NCI-H1417 (cell line): ENCODE results near the gene WWOX.
A peak's percentile ranks its signal among the peaks of the same experiment; 100 is the strongest.
"Not testable (repeated sequence)": the region's sequence is repeated elsewhere in the genome, so short reads cannot be mapped to it uniquely, and the experiment has no call there.

ENCODE experiments used
- DNase-seq, 3 experiments: peaks; one replicate each; lab custom pipeline; 2025; lab: John Stamatoyannopoulos, UW

WWOX gene

DNA sequence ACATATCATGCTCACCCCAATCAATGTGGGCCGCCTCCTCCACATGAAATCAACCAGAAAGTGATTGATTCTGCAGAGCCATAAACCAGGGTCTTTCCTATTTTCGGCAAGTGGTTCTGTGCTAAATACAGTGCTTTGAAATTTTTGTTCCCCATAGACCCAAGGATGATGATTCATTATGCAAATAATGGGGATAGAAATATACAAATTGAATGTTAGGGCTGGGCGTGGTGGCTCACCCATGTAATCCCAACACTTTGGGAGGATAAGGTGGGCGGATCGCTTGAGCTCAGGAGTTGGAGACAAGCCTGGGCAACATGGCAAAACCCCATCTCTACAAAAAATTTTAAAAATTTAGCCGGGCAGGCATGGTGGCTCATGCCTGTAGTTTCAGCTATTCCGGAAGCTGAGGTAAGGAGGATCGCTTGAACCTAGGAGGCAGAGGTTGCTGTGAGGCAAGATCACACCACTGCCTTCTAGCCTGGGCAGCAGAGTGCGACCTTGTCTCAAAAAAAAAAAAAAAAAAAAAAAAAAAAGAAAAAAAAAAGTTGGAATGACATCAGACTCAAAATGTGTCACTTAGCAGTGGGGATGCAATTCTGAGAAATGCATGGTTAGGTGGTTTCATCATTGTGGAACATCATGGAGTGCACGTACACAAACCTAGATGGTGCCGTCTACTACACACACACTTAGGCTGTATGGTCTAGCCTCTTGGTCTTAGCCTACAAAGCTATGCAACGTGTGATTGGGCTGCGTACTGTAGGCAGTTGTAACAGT, 919.4 kb downstream of the WWOX start:
- no peak for DNase-seq

DNA sequence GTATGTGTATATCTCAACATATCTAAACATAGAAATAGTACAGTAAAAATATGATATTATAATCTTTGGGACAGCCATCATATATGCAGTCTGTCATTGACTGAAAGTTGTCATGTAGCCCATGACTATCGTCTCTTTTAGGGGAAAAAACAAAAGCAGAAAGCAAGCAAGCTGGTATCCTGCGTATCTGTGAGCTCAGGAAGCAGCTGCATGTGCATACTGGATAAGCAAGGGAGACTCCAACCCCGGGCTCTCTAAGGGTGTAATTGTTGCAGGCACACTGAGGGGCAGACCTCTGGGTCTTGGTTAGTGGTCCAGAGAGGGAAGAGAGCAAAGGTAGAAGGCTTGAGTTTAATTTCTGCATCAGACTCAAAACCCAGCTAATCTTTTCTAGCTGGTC, 920.0 kb downstream of the WWOX start:
- DNase-seq, result no peak

DNA sequence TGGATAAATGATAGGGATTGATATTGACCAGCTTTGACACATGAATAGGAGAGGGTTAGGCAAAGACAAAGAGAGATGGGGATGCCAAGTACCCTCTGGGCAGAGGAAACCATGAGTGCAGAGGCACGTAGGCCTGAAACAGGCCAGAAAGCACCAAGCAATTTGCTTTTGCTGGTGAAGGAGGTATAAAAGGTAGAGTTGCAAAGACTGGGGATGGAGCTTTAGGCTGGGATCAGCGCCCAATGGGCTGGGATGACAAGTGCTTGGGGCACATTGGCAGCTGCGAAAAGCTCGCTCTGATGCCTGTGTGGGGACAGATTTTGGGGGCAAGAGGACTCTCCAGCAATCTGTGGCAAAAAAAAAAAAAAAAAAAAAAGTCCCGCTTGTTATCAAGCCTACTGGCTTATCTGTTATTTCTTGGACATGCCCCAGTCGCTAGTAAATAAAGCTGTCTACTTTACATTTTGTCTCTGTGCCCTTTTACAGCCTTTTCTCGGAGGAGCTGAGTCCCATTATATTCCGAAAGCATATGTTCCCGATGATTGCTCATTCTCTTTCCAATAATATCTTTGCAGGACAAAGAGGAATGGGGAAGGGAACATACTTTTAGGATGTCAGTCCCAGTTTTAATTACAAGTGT, 922.7 kb downstream of the WWOX start:
- no peak for DNase-seq

DNA sequence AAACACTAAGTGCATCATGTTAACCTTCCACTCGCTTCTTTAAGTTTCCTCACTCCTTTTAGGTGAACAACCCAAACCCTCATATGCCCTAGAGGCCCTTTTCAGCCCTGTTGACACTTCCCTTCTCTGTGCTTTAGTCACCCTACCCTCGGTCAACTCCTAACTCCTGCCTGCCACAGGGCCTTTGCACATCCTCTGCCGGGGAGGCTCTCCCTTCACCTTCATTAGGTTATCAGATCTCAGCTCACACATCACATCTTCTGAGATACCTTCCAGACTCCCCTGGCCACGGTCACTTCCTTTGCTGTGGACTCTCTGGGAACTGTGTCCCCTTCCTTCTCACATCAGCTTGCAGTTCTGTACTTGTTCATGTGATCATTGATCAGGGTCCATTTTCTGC, 926.7 kb downstream of the WWOX start:
- no peak for DNase-seq

DNA sequence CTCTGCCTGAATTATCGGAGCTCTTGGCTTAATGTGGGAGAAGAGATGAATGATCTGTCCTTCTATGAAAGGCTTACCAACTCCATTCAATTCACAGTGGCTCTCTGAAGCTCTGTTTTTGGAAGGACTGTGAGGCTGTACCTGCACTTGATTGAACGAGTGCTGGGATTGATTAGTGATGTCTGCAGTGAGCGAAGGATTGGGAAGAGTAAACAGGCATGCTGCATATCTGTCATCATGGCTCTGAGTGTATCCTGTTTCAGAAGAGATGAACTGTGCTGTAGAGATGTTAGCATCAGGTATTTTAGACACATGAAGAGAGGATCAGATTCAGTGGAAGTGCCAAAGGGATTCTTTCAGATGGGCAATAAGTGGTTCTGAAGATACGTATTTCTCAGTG, 937.1 kb downstream of the WWOX start:
- no peak for DNase-seq

DNA sequence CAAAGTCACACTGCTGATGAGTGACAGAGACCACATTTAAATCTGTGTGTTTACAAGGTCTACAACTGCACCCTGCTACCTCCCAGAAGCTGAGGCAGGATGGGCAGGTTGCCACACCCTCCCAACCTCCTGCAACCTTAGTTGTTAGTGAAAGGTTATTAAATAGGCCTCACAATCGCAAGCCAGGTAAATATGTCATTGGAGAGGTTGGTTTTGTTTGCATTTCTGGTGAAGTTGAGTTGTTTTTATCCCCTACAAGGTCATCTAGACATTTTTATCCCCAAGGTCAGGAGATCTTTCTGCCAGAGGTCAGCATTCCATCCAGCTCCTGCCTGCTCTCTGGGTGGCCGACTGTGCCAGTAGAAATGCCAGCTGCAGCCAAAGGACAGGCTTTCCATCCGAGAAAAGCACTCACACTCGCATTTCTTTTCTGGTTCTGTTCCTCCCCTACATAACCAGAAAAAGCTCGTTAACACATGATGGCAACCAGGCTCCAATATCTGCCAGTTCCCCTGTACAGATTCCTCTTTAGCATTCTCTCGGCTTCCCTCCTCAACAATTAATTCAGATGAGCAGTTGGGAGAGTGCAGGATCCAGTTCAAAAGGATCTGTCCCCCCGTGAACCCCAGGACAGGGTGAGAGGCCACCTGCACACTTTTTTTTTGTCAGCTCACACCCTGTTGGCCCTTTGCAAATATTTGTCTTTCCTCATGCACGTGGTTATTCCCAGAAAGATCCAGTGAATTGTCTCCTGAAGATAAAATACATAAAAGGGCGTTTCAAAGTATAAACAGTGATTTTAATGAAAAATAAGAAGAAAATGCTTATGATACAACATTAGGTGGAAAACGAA, 938.3 kb downstream of the WWOX start:
- peak in 1 of 3 experiments; percentile 36 for DNase-seq

DNA sequence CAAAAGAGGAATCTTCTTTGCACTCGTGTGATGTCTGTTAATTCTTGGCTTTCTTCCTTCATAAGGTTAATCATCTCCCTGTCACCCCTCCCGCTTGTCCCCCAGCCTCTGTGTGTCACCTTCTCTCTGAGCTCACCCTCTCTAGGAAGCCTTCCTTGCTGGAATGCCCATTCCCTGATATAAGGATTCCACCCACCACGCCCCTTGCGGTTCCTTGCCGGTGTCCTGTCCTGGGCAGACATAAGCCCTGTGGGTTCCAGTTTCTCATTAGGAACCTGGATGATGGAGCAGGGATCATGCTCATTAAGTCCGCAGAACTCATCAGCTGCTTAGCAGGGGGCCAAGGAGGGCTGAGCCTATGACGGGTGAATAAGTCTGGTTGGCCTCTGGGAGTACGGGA, 941.8 kb downstream of the WWOX start:
- no peak for DNase-seq

DNA sequence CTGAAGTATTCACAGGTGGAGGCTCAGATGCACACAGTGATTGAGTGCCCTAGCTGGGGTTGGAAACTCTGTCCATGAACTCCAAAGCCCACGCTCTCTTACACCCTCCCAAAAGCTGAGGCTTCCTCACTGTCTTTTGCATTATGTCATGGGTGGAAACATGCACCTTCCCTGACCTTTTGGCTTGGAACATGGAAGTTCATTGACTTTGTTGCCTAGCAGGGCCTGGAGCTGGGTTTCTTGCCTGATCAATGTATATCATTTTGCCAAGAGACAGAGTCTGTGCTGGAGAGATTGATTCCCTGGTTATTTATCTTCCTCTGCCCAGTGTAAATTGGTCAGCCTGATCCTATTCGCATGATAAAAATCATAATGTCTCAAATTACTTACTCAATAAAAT, 942.7 kb downstream of the WWOX start:
- DNase-seq, result no peak

DNA sequence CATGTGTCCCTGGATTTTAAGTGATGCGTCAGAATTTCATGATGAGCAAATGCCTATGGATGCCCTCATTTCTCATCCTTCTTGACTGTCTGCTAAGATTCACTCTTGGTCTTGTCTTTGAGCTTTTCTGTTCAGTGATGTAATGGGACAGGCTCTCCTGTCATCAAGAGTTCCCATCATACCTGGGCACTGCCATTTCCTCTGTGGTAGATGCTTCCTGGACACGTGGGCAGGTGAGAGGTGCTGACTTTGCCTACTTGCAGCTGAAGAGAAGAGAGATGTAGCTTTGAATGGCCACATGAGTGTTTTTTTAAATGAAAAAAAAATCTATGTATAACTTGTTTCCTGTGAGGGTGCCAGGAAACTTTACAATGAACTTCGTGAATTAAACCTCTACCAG, 943.4 kb downstream of the WWOX start:
- no peak for DNase-seq

DNA sequence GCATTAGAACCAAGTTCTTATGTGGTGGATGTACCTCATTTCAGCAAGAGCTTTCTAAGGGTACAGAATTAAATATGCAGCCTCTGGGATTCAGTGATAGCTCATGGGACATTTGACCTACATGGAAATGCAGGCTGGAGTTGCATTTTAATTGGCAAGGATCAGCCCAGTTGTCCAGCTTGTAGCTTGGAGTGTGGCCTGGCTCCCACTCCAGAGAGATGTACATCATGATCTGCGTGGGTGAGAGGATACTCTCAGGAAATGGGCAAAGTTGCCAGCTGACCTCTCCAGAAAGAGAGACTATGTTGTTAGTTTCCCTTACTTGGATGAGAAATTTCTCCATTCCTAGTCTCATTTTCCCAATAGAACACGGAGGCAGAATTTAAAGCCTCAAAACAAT, 945.7 kb downstream of the WWOX start:
- DNase-seq, result no peak

DNA sequence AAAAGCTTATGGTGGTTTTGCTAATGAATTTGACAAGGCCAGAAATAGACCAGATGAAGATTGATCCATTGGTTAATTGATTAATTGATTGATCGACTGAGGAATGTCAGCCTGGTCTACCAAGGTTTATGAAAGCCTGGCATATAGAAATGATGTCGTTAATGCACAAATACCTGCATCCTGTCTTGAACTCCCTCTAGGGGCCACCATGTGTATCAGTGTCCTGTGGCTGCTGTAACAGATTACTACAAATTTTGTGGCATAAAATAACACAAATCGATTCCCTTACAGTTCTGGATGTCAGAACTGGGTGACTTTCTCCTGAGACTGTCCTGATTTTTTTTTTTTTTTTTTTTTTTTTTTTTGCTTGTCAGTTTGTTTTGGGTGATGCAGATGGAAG, 947.9 kb downstream of the WWOX start:
- peak in 2 of 3 experiments; percentile 4 to 20 for DNase-seq

DNA sequence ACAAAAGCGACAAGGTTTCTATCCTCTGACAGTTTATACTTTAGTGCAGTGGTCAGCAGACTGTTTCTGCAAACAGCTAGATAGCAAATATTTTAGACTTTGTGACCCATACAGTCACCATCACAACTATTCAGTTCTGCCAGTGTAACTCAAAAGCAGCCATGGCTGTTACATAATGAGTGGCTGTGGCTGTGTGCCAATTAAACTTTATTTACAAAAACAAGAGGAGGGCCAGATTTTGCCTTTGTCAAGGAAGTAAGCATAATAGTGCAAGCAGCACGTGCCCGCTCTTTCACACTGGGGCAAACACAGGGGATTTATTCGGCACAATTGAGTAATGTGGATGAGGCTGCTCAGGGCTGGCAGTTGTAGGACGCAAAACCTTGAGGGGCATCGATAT, 949.6 kb downstream of the WWOX start:
- no peak for DNase-seq

DNA sequence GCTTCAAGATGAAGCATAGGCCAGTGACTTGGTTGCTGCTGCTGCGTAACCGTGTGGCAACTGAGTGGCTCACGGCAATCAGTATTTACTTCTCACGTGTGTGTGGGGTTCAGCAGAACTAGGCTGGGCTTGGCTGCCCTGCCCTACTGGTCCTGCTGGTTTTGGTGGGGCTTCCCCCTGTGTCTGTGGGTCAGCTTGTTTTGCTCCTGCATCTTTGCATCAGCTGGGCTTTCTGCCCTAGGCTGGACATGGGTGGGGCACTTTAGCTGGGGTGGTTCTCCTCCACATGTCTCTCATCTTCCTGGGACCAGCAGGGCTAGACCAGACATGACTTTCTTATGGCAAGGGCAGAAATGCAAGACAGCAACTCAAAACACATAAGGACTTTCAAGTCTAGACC, 950.6 kb downstream of the WWOX start:
- no peak for DNase-seq

DNA sequence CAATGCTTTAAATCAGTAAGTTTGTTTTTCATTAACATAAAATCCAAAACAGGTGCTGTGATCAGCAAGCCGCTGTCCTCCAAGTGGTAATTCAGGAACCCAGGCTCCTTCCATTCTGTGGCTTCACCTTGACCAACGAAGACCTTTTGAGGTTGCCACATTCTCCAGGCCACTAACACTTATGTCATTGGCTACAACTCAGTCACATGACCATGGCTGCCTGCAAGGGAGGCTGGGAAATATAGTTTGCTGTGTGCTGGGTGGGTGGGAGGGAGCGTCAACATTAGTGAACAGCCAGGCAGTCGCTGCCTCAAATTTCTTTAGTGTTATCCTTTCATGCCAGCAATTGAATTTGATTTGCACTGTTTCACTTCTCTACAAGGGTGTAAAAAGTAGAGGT, 951.9 kb downstream of the WWOX start:
- no peak for DNase-seq

DNA sequence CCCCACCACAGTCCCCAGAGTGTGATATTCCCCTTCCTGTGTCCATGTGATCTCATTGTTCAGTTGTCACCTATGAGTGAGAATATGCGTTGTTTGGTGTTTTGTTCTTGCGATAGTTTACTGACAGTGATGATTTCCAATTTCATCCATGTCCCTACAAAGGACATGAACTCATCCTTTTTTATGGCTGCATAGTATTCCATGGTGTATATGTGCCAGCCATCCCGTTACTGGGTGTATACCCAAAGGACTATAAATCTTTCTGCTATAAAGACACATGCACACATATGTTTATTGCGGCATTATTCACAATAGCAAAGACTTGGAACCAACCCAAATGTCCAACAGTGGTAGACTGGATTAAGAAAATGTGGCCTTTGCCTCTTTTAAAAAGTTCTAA, 952.7 kb downstream of the WWOX start:
- not testable (repeated sequence) for DNase-seq

DNA sequence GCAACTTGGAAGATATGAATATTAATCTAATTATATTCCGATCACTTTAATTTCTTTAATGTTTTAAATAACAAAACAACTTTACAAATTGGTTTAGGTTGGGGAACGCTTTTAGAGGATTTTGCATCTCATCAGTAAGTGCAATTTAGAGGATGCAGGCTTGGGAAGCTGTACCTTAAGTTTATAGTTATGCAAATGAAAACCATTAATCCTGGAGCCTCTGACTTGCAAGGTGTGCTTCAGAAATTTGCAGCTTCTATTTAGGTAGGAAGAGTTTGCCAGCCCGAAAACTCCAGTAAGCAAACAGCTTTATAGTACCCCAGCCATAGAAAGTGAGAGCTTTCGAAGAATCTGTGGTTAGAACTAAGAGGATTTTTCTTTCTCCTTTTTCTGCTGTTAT, 954.1 kb downstream of the WWOX start:
- no peak for DNase-seq

DNA sequence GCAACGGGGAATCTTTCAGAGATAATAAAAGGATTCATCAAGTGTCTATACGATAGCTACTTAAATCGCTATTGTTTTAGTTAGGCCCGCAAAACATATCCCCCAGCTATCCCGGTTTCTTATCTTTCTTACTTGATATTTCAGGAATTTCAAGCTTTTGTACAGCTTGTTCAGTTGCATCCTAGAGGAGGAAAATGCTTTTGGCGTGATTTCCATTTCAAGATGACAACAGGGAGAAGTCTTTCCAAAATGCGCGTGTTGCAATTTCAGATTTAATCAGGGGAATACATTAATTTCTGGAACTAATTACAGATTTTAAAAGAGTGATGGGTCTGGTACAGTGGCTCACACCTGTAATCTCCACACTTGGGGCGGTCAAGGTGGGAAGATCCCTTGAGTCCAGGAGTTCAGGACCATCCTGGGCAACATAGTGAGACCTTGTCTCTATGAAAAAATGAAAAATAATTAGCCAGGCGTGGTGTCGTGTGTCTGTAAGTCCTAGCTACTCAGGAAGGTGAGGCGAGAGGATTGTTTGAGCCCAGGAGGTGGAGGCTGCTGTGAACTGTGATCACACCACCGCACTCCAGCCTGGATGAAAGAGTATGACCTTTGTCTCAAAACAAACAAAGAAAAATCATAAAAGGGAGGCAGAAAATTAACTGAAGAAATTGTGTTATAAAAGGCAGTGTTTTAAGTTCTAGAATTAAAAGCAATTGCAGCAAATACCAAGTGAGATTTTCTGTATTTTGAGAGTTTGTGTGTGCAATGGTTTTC, 954.9 kb downstream of the WWOX start:
- no peak for DNase-seq

DNA sequence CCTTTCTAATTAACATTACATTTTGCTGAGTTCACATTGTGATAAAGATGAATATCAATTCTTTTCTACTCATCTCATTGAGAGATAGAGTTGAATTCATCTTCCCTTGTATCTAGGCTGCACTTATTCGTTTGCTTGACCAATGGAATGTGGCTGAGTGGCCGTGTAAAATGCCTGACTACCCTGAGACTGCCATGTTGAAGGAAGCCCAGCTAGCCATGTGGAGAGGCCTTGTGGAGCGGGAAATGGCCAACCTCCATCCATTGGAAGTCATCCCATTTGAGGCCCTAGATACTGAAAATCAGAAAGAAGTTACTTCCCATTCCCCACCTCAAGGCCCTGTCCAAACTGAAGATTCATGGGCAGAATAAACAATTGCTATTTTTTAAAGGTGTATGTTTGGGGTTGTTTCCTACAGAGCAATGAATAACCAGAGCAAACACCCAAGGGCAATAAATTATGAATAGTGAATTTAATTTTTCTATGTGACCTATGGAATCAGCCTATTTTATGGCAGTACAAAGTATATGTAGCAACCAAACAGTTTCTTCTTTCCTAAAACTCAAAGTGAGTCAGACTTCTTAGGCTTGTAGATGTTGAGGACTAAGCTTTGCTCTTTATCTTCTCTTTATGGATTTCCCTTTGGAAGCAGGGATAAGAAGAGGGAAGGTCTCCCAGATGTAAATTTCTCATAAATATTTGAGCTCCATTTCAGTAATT, 956.0 kb downstream of the WWOX start:
- no peak for DNase-seq

DNA sequence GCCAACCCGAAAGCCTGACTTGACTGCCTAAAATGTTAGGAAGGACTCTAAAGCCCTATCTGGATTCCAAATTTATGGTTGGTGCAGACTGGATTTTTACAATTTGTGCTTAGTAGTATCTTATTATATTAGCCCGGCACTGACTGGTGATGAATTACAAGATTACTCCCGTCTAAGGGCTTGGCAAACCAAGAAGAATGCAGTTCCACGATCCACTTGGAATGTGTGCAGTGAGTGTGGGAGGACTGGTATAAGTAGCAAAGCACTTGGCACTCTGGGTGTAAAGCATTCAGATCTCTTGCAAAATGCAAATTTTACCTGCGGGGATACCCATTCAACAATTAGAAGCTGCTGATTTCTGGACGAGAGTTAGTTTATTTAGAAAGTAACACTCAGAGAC, 961.7 kb downstream of the WWOX start:
- DNase-seq, result no peak

DNA sequence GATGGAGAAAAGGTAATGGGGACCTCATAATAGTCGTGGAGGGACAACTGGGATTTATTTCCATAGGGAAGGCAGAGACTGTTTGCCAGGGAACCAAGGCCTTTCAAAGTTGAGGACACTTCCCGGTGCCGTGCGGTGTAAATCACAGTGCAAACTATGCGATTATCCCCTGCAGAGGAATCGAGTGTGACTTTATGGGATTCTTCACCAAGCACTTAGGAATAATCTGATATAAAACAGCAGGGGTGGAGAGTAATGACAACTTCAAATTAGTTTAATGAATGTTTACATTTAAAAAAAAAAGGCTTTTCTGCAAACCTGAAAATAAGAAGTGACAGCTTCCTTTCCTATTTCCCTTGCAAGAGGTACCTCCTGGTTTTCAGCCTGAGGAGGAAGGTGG, 962.9 kb downstream of the WWOX start:
- peak; percentile 46 to 80 (median 50) for DNase-seq

DNA sequence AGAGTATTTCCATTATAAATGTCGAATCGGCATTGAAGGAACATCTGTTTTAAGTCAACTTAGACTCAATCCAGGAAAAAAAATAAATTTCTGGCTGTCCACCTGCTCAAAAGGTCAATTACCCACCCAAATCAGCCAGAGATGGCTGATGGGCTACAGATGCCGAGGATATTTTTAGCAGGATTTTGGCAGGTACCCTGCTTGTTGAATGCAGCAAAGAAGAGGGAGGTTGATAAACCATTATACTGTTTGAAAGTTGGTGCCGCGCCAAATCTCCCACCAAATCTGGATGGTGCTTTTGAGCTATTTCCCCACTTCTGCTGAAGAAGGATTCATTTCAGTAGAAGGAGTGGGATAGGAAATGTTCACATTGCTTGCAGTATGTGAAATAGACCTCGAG, 963.4 kb downstream of the WWOX start:
- no peak for DNase-seq
